Stimulated activated CD4-positive, alpha-beta T cell treated with anti-CD3 and anti-CD28 coated beads, Interleukin-15, amount 100 ng/mL, for 1 hour (primary cell): Measurements from ENCODE around the gene PKD1L1.
"Not testable (repeated sequence)": the region's sequence is repeated elsewhere in the genome, so short reads cannot be mapped to it uniquely, and the experiment has no call there.

Experiments used
- DNase-seq, 2 donors: peaks; one replicate each; pipeline ENCODE4 v3.0.0-alpha.2; 2020; ENCODE audit warnings: low read depth in 1 of 2, low spot score in 1 of 2

The PKD1L1 gene

GRCh38 chr7:47799524-47799923 is 148.7 kb downstream of the PKD1L1 start:
- no peak for DNase-seq

GRCh38 chr7:47796347-47796746 is 151.9 kb downstream of the PKD1L1 start:
- DNase-seq: no peak

DNA sequence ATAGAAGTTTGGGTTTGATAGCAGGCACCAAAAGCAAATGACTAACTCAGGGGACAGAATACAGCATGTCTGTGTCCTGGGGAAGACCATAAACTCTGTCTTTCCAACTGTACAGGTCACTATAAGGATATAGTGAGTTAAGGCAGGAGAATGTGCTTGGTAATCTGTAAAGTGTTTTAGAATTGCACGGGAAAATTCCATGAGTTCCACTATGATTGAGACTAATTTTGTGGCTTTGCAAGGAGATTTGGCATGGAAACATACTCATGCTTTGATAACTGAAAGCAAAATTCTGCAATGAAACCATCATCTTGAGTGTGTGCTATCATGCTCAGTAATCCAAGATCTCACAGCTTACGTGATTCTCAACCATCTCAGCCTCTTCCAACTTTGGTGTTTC is 152.6 kb downstream of the PKD1L1 start:
- DNase-seq: no peak

DNA sequence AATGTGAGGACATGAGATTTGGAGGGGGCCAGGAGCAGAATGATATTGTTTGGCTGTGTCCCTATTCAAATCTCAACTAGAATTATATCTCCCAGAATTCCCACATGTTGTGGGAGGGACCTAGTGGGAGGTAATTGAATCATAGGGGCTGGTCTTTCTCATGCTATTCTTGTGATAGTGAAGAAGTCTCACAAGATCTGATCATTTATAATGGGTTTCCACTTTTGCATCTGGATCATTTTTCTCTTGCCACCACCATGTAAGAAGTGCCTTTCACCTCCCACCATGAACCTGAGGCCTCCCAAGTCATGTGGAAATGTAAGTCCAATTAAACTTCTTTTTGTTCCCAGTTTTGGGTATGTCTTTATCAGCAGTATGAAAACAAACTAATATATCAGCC is 153.1 kb downstream of the PKD1L1 start:
- not testable (repeated sequence) for DNase-seq

GRCh38 chr7:47794016-47794415 is 154.2 kb downstream of the PKD1L1 start:
- no peak for DNase-seq

DNA sequence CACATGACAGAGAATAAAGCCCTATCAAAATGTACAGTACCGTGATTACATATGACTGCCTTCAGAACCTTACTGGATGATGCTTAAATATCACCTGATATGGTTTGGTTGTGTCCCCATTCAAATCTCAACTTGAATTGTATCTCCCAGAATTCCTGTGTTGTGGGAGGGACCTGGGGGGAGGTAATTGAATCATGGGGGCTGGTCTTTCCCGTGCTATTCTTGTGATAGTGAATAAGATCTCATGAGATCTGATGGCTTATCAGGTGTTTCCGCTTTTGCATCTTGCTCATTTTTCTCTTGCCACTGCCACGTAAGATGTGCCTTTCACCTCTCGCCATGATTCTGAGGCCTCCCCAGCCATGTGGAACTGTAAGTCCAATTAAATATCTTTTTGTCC is 155.1 kb downstream of the PKD1L1 start:
- DNase-seq: not testable (repeated sequence)

- no peak for DNase-seq
Measured at GRCh38 chr7:47792521-47793121, 155.6 kb downstream of the PKD1L1 start.

DNA sequence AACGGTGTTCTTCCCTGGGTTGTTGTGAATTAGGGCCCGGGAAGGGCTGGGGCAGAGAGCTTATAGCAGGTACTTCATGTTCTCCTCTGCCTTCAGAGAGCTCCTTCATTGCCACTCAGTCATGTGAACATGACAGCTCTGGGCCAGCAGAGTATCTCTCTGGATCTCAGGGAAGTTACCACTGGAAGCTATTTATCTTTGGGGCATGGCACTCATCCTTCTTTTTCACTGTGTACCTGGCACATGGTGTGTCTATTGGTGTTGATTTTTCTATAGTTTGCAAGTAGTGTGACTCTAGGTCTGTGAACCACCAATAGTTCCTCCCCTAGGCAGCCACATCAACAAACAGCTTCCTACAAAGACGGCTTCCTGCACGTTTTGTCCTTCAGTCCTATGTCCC is 156.6 kb downstream of the PKD1L1 start:
- no peak for DNase-seq

DNA sequence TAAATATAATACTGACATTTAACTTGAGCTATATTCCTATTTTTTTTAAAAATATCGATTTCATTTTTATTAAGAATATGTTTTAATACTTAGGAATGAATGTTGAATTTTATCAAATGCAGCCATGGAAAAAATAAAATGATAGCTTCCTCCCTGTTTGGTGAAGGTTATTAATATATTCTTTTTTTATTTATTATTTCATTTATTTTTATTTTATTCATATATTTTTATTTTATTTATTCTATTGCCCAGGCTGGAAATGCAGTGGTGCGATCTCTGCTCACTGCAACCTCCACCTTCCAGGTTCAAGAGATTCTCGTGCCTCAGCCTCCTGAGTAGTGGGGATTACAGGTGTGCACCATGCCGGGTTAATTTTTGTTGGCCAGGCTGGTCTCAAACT is 160.2 kb downstream of the PKD1L1 start:
- DNase-seq: no peak

- DNase-seq: no peak
Measured at GRCh38 chr7:47787249-47788069, 160.8 kb downstream of the PKD1L1 start.

DNA sequence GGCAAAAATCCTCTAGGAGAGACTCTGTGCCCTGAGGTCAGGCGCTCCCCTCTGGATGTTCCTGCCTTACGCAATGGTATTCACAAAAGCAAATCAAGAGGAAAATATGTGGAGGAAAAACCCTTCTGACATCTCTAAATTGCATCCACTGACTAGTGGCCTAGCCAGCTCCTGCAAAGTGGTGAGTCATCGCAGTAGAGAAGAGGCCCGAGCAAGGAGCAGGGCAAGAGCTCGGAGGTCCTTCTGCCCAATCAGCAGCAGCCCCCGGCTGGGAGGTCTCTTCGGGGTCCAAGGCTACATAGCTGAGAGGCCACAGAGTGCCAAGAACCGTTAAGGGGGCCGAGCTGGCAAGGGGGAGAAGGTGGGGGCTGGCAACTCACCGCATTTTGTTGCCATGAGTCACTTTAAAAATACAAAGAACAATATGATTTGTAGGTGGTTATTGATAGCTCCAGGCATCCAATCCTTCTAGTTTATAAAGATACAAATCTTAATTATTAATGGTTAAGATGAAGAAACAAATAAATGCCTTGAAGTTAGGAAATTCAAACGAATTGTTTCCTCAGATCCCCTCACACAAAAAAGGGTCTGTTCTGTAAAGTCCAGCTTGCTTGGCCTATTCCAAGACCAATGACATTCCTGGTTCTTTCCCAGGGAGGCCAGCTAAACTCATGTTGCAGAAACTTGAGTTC is 161.6 kb downstream of the PKD1L1 start:
- DNase-seq: no peak

DNA sequence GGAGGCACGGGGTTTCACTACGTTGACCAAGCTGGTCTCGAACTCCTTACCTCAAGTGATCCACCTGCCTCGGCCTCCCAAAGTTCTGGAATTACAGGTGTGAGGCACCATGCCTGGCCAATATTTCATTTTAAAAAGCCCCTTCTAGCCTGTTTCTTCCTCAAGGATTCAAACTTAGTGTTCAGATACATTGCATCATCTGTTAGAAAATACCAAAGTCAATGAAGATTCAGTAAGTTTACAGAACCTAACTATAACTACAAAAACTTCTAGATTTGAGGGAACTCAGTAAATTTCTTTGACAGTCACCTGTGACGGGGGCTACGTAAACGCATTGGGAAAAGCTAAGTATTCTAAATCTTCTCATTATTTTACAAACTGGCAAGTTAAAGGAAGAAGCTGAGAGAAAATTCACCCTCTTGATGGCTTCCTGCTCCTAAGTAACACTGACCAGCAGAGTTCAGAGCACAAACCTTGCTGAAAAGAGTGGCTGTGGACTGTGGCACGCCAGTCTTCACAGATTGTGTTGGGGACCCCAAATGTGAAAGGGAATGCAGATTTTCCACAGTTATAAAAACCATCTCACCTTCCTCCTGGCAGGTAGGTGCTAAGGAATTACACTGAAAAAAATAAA is 162.2 kb downstream of the PKD1L1 start:
- no peak for DNase-seq

DNA sequence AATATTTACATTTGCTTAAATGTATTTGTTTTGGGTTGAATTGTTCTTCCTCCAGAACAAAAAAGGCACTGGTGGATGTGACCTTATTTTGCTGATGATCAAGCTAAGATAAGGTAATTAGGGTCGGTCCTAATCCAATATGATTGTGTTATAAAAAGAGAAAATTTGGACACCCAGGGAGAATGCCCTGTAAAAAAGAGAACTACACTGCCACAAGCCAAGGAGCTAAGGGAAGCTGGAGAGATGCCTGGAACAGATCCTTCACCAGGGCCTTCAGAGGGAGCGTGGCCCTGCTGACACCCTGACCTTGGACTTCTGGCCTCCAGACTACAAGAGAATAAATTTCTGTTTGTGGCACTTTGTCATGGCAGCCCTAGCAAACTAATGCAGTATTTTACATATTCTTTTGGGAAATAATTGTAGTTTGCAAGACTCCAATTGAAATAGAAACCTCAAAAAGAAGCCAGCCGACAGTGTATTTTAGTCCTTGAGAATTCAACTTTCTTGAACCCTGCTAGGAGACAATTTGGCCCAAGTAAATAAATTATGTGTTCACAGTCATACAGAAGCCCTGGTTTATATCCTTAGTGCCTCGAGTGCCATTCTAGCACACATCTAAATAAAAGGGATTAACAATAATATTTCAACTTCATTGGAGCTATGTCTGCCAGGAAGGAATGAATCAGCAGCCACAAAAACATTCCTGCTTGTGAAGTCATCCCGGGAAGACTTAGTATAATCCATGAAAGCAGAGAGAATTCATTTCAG is 164.6 kb downstream of the PKD1L1 start:
- DNase-seq: no peak

GRCh38 chr7:47782792-47783191 is 165.5 kb downstream of the PKD1L1 start:
- DNase-seq: no peak

GRCh38 chr7:47782022-47782421 is 166.2 kb downstream of the PKD1L1 start:
- DNase-seq: no peak

- no peak for DNase-seq
Measured at GRCh38 chr7:47780555-47780954, 167.7 kb downstream of the PKD1L1 start.

DNA sequence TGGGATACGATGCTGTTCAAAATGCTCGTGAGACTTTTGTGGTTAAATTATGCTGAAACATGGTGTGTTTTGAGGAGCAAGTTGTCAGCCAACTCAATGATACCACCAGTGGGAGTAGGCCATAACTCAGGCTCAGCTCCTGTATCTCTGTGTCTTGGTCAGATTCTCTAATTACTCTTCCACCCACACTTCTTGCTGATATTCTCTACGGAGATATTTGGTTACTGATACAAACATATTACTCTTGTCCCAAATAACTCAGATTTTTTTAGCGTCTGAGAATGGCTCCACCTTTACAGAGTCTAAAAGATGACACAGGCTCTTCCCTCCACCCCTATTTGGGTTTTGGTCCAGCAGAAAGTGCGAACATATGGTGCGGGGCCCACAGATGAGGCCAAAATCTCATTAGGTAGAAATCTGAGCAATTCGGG is 168.9 kb downstream of the PKD1L1 start:
- DNase-seq: no peak

DNA sequence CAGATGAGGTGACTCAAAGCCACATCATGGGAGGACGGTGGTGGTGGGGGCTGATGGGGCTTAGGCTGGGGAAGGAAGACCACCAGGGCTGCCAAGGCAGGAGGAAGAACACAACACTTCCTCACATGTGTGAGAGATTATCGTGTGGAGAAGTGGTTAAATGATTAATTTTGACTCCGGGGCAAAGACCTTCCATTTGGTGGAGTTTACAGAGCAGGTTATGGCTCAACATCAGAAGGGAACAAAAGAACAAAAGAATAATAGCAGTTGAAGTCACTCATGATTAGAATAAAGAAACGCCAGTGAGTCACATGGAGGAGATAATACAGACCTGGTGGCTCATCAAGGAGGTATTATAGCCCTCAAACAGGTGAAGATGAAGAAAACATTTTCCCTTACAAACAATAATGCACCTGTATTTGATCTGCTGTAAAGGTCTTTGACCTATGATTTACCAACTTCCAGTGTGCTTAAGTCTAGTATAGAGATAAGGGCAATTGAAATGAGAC is 170.1 kb downstream of the PKD1L1 start:
- no peak for DNase-seq

GRCh38 chr7:47777531-47778152 is 170.6 kb downstream of the PKD1L1 start:
- DNase-seq: no peak

DNA sequence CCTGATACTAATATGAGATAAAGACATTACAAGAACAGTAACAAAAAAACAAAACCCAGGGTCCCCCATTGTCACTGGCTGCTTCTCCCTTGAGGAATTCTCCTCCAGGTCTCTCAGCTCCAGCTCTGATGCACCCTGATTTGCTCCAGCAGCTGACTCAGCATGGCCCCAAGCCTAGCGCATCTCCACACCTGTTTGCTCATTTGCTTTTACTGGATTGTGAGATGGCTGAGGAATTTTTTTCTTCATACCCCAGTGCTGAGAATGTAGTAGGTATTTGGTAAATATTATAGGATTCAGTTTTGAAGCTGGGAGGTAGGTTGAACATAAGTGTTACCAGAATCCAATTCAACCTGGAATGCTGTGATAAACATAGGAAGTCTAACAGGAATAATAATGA is 171.9 kb downstream of the PKD1L1 start:
- no peak for DNase-seq
